GM12892 (cell line): Measurements from ENCODE around the gene MLLT6.

ENCODE experiments used
- DNase-seq: peaks from one replicate; pipeline ENCODE4 v3.0.0; 2011; ENCODE audit not compliant: insufficient read length
- FAIRE-seq: peaks from 2 replicates; lab custom pipeline; 2011; peaks lifted over from hg19 to GRCh38; lab: Jason Lieb, UNC
- POLR2A ChIP-seq: IDR thresholded peaks from 2 replicates; pipeline ENCODE4 v1.6.1; 2011; ENCODE audit warnings: low read depth, low read length, control low read depth
- POLR2AphosphoS5 ChIP-seq: IDR thresholded peaks from 2 replicates; pipeline ENCODE4 v1.6.1; 2011; ENCODE audit warnings: low read depth, low read length, control low read depth
- TAF1 ChIP-seq: IDR thresholded peaks from 2 replicates; pipeline ENCODE4 v1.6.1; 2011; ENCODE audit warnings: low read depth, mild to moderate bottlenecking, control low read depth, low read length, borderline replicate concordance

Gene MLLT6

DNA sequence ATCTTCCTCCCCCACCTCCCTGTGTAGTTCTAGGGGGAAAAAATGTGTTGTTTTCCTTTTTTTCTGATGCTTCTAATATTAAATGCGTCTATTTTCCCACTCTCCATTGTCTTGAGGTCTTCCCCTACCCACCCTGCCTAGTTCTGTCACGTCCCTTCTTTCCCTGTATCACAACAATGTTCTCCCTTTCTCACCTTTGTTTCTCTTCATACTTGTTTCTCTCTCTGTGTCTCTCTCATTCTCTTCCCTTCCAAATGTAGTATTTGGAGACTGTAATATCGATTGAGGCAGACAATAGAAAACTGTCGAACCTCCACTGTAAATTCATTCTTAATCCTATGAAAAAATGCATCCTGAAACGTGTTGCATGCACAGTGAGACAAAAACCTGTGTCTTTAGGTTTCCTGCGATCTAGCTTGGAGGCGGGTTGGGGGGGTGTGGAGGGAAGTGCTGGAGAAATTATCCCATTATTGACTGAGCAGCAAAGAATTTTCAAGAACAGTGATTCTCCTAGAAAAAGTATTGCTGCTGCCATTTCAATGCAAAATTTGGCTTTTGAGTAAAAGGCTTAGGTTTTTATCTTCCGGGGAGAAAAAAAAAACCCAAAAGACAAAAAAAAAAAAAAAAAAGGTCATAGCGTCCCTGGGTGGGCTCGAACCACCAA is 46.2 kb downstream of the MLLT6 start:
- no peak for DNase-seq
- FAIRE-seq = no peak
- no peak for TF ChIP-seq POLR2AphosphoS5
- no peak for TF ChIP-seq POLR2A

- DNase-seq (no peak), FAIRE-seq (no peak)
- TF ChIP-seq POLR2AphosphoS5 (no peak; the same call in 1 of the 2 replicates), TAF1 (no peak; the same call in 1 of the 2 replicates), POLR2A (peak; percentile 58)
Measured at GRCh38 chr17:38751808-38752307, 46.8 kb downstream of the MLLT6 start.

GRCh38 chr17:38752308-38753070 is 47.4 kb downstream of the MLLT6 start, which contains the start of gene PSMB3:
TSS of gene PSMB3 (plus strand) at chr17:38752741. CDS start at chr17:38752827, 86 bp downstream.
- DNase-seq (peak; percentile 91), FAIRE-seq (no peak)
- TF ChIP-seq POLR2A (peak; percentile 65), TAF1 (peak; percentile 14; the same call in 1 of the 2 replicates), POLR2AphosphoS5 (peak; percentile 79)

GRCh38 chr17:38753071-38753506 is 48.0 kb downstream of the MLLT6 start:
- FAIRE-seq (no peak), DNase-seq (no peak)
- TF ChIP-seq POLR2AphosphoS5 (no peak), TAF1 (no peak), POLR2A (no peak)

DNA sequence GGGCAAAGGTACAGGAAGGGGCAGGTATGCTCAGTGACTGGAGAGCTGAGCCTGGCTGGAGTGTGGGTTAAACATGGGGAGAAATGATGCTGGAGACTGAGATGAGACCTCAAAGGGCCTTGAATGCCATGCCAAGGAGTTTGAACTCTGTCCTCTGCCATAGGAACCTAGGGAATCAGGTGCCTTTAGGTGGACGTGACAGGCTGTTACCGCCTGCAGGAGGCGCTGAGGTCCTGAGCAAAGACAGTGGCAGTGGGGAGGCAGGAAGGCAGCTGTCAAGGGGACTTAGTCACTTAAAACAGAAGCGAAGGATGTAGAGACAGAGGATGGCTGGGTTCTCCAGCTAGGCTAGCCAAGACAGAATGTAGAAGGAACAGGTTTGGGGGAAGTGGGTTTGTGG is 56.5 kb downstream of the MLLT6 start:
- DNase-seq (no peak), FAIRE-seq (no peak)

GRCh38 chr17:38762231-38762630 is 57.2 kb downstream of the MLLT6 start:
- DNase-seq = no peak
- TF ChIP-seq POLR2AphosphoS5 (no peak), TAF1 (no peak), POLR2A (no peak)
- FAIRE-seq = no peak

More for the DNA sequence above, 56.5 kb downstream of the MLLT6 start:
- TF ChIP-seq POLR2A (no peak), POLR2AphosphoS5 (no peak), TAF1 (no peak)

DNA sequence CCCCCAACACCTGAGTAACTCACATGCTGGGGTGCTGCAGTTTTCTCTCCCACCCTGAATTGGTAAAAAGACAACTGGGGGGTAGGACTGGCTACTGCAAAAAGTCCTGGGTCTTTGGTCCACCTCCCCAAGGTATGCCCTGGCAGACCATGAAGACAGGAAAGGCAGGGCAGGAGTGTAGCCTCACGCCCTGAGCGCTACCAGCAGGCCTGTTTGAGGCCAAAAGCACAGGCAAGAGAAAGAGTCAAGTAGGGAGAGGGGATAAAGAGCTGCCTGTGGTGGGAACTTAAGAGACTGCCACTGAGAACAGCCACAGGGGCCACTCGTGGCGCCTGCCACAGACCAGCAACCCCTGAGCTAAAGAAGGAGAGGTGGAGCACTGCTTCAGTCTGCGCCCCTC is 61.3 kb downstream of the MLLT6 start:
- DNase-seq = no peak
- FAIRE-seq = no peak
- TF ChIP-seq POLR2AphosphoS5 = no peak
- no peak for TF ChIP-seq TAF1
- TF ChIP-seq POLR2A = no peak

DNA sequence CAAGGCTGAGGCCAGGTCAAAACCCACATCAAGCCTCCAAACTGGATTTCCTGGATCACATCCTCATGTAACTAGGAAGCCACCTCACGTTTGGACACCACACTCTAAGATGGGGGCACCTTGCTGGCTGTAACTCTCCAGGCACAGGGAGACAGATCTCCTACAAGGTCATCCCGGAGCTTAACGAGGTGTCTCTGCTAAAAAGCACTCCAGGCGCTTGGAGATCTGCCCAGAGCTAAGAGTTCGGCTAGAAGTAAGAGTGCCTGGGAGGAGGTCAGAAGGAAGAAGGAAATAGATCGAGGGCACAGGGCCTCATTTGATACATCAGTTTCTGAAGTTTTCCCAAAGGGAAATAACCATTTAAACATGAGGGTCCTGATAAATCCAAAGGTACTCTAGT is 63.3 kb downstream of the MLLT6 start:
- TF ChIP-seq POLR2AphosphoS5 (no peak), POLR2A (no peak), TAF1 (no peak)
- no peak for DNase-seq
- FAIRE-seq = no peak

DNA sequence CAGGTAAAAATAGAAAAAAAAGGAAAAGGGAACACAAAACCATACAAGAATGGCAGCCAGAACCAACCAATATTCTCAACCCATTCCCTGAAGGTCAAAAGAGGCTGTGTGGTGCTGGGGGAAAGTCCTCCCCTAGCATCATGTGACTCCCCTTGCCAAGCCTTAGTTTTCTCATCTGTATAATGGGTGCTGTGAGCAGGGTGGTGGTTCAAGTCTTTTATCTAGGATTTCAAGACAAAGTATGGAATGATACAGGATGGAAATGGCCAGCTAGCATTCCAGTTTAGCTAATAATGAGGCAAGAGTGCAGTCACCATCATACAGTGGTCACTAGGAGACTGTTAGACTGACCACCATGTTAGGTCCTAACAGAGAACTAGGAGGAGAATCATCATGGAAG is 68.2 kb downstream of the MLLT6 start:
- DNase-seq (no peak), FAIRE-seq (no peak)
- TF ChIP-seq POLR2AphosphoS5 = no peak
- TF ChIP-seq TAF1 = no peak

DNA sequence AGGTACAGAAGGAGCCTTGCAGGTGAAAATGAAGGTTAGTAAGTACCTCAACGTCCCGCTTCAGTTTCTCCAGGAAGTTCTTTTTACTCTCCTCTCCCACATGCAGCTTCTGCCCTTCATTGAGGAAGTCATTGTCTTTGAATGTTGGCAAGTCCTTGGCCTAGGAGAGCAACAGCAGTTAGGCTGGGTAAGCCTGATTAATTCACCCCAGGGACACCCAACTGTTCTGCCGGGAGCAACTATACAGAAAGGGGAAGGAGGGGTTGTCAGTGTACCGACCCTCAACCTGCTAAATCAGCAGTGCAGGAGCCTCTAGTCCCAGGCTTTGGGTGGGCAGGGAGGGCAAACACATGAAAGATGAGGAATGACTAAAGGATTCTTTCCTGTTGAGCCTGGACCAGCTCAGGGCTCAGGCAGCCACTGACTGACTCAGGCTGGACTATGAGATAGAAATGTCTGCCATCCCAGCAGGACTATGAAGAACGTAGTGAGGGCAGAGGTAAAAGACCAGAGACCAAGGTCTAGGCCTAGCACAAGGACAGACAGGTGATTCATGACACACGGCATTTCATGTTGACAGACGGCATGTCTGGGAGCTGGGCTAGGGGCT is 72.7 kb downstream of the MLLT6 start:
- FAIRE-seq = no peak
- DNase-seq = no peak
- TF ChIP-seq POLR2A = no peak
- TF ChIP-seq POLR2AphosphoS5 = no peak
- no peak for TF ChIP-seq TAF1
